ENCODE data around the gene MYOM3. TPM values are rescaled to one million over a fixed set of nuclear protein-coding genes. Genes with fewer than 3 reads are reported as not detected.

MYOM3 gene
- polyA plus RNA-seq, 1 donor from 2014 or later = not detected

GRCh38 chr1:24096009-24096738 is 15.8 kb downstream of the MYOM3 start:
- no peak for TF ChIP-seq CTCF (IDR thresholded peaks at IDR 0.05; ENCODE audit: poor library complexity, severe bottlenecking)
- TF ChIP-seq TAF1 (IDR thresholded peaks at IDR 0.05; ENCODE audit: low read depth) = no peak
- no peak for TF ChIP-seq EZH2 (IDR thresholded peaks at IDR 0.05; ENCODE audit: borderline replicate concordance, insufficient read depth, low read length, poor library complexity, severe bottlenecking)
- no peak for TF ChIP-seq RAD21 (conservative IDR thresholded peaks at IDR 0.05)
- TF ChIP-seq SMC3 (conservative IDR thresholded peaks at IDR 0.05; ENCODE audit: poor library complexity) = no peak
- TF ChIP-seq MXI1 (conservative IDR thresholded peaks at IDR 0.05; ENCODE audit: poor library complexity, severe bottlenecking) = no peak
- TF ChIP-seq REST (IDR thresholded peaks at IDR 0.05; ENCODE audit: borderline replicate concordance) = no peak
- no peak for TF ChIP-seq EP300 (conservative IDR thresholded peaks at IDR 0.05; ENCODE audit: poor library complexity, severe bottlenecking)
- no peak for TF ChIP-seq POLR2AphosphoS5 (IDR thresholded peaks at IDR 0.05)
- Histone ChIP-seq H2AFZ (ENCODE audit: low read depth, low read length) (no peak overlapping the region), H3K9ac (ENCODE audit: low read length) (no peak overlapping the region), H3K27ac (ENCODE audit: low read length) (no peak overlapping the region), H3K36me3 (ENCODE audit: insufficient read depth, low read length) (no peaks in the 10 kb centered on the region), H3K4me2 (ENCODE audit: low read length) (no peak overlapping the region), H3K9me2 (ENCODE audit: insufficient read depth, low read length) (no peaks in the 10 kb centered on the region), H3K4me3 (ENCODE audit: low read length) (no peak overlapping the region), H4K20me1 (ENCODE audit: insufficient read depth) (no peaks in the 10 kb centered on the region), H3F3A (ENCODE audit: insufficient read depth, low read length, poor library complexity, severe bottlenecking) (no peaks in the 10 kb centered on the region), H3K79me2 (replicated peaks; ENCODE audit: insufficient read depth, low read length) (no peaks in the 10 kb centered on the region), H3K9me3 (ENCODE audit: low read length) (no peaks in the 10 kb centered on the region), H3K27me3 (ENCODE audit: insufficient read depth, low read depth, low read length) (no peaks in the 10 kb centered on the region)

- Histone ChIP-seq H3K9me2 (ENCODE audit: insufficient read depth, low read length) (no peaks in the 10 kb centered on the region), H3K4me2 (ENCODE audit: low read length) (no peak overlapping the region), H3K79me2 (replicated peaks; ENCODE audit: insufficient read depth, low read length) (no peaks in the 10 kb centered on the region), H3K27ac (ENCODE audit: low read length) (no peak overlapping the region), H3K9me3 (ENCODE audit: low read length) (no peaks in the 10 kb centered on the region), H3F3A (ENCODE audit: insufficient read depth, low read length, poor library complexity, severe bottlenecking) (no peaks in the 10 kb centered on the region), H3K4me3 (ENCODE audit: low read length) (no peak overlapping the region), H3K9ac (ENCODE audit: low read length) (no peak overlapping the region), H4K20me1 (ENCODE audit: insufficient read depth) (no peaks in the 10 kb centered on the region), H3K36me3 (ENCODE audit: insufficient read depth, low read length) (no peaks in the 10 kb centered on the region), H3K27me3 (ENCODE audit: insufficient read depth, low read depth, low read length) (no peaks in the 10 kb centered on the region), H2AFZ (ENCODE audit: low read depth, low read length) (no peak overlapping the region)
- TF ChIP-seq TAF1 (IDR thresholded peaks at IDR 0.05; ENCODE audit: low read depth) (no peak), RAD21 (conservative IDR thresholded peaks at IDR 0.05) (no peak)
Observed at GRCh38 chr1:24095140-24095859, 16.6 kb downstream of the MYOM3 start.

Data from neural cell (in vitro differentiated cells).